GM19452 (cell line): ENCODE measurements around the gene ALOX5.
"Not testable (repeated sequence)": the region's sequence is repeated elsewhere in the genome, so short reads cannot be mapped to it uniquely, and the experiment has no call there.

Experiments
- ATAC-seq: cut with Tn5 transposase; IDR thresholded peaks from one replicate; pipeline ENCODE4 v1.9.1; 2021; ENCODE audit not compliant: unreplicated experiment

Gene ALOX5

DNA sequence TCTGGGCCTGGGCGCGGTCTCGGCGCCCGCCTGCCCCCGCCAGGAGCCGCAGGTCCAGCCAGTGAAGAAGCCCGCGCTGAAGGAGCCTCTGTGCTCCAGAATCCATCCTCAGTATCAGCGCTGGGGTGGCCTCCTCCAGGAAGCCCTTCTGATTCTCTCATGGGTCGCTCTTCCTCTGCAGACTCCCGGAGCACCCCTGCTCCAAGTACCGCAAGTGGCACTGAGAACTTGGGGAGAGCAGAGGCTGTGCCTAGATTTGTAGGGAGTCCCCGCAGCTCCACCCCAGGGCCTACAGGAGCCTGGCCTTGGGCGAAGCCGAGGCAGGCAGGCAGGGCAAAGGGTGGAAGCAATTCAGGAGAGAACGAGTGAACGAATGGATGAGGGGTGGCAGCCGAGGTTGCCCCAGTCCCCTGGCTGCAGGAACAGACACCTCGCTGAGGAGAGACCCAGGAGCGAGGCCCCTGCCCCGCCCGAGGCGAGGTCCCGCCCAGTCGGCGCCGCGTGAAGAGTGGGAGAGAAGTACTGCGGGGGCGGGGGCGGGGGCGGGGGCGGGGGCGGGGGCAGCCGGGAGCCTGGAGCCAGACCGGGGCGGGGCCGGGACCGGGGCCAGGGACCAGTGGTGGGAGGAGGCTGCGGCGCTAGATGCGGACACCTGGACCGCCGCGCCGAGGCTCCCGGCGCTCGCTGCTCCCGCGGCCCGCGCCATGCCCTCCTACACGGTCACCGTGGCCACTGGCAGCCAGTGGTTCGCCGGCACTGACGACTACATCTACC is at the start of gene ALOX5:
Gene ALOX5, plus strand, starts transcription at position 641 of the 774 bp plus-strand sequence. Its CDS starts 64 bp downstream, at position 705.
- peak; percentile 55 for ATAC-seq

DNA sequence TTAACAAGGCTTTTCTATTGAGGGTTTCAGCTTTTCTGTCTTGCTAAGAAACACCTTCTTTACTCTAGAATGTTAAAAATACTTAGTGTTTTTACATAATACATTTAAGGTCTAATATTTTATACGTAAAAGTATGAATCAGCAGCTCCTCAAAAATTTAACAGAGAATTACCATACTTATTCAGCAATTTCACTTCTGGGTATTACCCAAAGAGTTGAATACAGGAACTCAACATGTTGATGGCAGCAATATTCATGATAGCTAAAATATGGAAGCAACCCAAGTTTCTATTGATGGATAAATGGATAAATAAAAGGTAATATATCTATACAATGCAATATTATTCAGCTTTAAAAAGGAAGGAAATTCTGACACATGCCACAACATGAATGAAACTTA is 48.9 kb upstream of the ALOX5 start:
- ATAC-seq = no peak

DNA sequence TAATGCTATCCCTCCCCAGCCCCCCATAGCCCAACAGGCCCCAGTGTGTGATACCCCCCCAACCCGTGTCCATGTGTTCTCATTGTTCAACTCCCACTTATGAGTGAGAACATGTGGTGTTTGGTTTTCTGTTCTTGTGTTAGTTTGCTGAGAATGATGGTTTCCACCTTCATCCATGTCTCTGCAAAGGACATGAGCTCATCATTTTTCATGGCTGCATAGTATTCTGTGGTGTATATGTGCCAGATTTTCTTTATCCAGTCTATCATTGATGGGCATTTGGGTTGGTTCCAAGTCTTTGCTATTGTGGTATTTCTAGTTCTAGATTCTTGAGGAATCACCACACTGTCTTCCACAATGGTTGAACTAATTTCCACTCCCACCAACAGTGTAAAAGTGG is 47.2 kb upstream of the ALOX5 start:
- not testable (repeated sequence) for ATAC-seq

DNA sequence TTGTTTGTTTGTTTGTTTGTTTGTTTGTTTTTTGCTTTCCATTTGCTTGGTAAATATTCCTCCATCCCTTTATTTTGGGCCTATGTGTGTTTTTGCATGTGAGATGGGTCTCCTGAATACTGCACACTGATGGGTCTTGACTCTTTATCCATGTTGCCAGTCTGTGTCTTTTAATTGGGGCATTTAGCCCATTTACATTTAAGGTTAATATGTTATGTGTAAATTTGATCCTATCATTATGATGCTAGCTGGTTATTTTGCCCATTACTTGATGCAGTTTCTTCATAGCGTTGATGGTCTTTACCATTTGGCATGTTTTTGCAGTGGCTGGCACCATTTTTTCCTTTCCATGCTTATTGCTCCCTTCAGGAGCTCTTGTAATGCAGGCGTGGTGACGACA is 42.2 kb upstream of the ALOX5 start:
- ATAC-seq = not testable (repeated sequence)

DNA sequence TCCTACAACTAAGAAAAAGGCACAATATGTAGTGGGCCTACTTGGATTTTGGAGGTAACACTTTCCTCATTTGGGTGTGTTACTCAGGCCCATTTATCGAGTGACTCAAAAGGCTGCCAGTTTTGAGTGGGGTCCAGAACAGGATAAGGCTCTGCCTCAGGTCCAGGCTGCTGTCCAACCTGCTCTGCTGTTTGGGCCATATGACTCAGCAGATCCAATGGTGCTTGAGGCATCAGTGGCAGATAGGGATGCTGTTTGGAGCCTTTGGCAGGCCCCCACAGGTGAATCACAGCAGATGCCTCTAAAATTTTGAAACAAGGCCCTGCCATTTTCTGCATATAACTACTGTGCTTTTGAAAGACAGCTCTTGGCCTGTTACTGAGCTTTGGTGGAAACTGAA is 34.1 kb upstream of the ALOX5 start:
- no peak for ATAC-seq

DNA sequence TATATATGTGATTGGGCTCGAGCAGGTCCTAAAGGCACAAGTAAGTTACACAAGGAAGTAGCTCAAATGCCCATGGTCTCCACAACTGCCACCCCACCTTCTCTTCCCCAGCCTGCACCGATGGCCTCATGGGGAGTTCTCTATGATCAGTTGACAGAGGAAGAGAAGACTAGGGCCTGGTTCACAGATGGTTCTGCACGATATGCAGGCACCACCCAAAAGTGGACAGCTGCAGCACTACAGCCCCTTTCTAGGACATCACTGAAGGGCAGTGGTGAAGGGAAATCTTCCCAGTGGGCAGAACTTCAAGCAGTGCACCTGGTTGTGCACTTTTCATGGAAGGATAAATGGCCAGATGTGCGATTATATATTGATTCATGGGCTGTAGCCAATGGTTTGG is 33.6 kb upstream of the ALOX5 start:
- not testable (repeated sequence) for ATAC-seq

DNA sequence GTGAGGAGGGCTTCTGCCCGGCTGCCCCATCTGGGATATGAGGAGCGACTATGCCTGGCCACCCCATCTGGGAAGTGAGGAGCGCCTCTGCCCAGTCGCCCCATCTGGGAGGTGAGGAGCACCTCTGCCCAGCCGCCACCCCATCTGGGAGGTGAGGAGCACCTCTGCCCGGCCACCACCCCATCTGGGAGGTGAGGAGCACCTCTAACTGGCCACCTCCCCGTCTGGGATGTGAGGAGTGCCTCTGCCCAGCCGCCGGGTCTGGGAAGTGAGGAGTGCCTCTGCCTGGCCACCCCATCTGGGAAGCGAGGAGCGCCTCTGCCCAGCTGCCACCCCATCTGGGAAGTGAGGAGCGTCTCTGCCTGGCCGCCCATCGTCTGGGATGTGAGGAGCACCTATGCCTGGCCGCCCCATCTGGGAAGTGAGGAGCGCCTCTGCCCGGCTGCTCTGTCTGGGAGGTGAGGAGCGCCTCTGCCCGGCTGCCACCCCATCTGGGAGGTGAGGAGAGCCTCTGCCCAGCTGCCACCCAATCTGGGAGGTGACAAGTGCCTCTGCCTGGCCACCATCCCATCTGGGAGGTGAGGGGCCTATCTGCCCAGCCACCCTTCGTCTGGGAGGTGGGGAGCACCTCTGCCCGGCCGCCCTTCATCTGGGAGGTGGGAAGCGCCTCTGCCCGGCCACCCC is 27.2 kb upstream of the ALOX5 start:
- ATAC-seq = not testable (repeated sequence)

DNA sequence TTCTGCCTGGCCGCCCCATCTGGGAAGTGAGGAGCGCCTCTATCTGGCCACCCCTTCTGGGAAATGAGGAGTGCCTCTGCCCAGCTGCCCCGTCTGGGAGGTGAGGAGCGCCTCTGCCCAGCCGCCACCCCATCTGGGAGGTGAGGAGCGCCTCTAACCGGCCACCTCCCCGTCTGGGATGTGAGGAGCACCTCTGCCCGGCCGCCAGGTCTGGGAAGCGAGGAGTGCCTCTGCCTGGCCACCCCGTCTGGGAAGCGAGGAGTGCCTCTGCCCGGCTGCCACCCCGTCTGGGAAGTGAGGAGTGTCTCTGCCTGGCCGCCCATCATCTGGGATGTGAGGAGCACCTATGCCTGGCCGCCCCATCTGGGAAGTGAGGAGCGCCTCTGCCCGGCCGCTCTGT is 26.6 kb upstream of the ALOX5 start:
- not testable (repeated sequence) for ATAC-seq

DNA sequence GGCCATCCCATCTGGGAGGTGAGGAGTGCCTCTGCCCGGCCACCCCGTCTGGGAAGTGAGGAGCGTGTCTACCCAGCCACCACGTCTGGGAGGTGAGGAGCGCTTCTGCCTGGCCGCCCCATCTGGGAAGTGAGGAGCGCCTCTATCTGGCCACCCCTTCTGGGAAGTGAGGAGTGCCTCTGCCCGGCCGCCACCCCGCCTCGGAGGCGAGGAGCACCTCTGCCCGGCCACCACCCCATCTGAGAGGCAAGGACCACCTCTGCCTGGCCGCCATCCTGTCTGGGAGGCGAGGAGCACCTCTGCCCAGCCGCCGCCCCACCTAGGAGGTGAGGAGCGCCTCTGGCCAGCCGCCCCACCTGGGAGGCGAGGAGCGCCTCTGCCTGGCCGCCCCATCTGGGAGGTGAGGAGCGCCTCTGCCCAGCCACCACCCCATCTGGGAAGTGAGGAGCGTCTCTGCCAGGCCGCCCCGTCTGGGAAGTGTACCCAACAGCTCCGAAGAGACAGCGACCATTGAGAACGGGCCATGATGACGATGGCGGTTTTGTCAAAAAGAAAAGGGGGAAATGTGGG is 25.7 kb upstream of the ALOX5 start:
- ATAC-seq = not testable (repeated sequence)

DNA sequence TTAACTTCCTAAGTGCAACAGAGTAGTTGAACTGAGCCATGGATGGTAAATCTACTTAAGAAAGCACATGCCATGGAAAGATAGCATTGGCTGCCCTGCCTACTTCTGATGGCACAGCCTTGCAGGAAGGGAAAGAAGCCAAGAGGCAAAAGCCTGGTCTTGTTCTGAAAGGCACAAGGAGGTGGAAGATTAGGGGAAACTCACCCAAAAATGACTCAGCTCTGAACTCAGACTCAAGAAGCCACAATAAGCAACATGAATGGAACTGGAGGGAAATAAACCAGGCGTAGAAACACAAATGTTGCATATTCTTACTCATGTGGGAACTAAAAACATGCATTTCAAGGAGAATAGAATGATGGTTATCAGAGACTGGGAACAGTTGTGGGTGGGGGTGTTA is 20.8 kb upstream of the ALOX5 start:
- peak; percentile 51 for ATAC-seq

DNA sequence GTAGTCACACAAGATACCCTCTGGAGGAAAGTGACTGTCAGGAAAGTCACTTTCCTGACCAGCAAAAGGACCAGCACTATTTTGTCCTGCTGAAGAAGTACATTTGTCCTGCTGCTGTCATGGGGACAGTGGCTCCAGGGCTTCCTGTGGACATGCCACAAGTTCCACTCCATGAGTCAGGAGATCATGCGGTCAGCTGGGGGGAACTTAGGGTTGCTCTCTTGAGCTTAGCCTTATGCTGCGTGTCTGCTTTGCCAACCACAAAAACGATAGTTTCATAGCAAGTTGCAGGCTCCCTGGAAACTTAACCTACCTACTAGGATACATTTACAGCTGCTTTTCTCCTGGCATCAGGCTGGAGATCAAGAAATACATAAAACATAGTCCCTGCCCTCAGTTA is 19.8 kb upstream of the ALOX5 start:
- no peak for ATAC-seq

DNA sequence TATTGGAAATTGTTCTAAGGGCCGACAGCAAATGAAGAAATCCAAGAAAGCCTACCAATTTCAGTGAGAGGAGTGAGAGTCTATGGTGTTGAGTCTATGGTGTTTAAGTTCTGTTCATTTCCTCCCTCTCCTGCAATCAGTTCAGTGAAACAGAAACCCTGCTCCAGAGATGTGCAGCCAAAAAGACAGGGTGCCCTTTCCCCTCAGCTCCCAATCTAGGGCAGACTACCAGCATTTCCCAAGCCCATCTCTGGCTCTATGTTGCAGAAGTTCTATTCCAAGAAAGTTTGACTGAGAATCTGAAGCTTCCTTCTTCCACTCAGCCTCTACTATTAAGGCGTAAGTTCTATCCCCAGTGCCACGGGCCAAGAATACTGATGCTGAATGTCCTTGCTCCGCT is 18.5 kb upstream of the ALOX5 start:
- no peak for ATAC-seq

DNA sequence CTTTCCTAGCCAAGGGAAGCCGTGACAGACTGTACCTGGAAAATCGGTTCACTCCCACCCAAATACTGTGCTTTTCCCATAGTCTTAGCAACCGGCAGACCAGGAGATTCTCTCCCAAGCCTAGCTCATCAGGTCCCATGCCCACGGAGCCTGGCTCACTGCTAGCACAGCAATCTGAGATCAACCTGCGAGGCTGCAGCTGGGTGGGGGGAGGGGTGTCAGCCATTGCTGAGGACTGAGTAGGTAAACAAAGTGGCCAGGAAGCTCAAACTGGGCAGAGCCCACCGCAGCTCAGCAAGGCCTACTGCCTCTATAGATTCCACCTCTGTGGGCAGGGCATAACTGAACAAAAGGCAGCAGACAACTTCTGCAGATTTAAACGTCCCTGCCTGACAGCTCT is 15.1 kb upstream of the ALOX5 start:
- not testable (repeated sequence) for ATAC-seq

DNA sequence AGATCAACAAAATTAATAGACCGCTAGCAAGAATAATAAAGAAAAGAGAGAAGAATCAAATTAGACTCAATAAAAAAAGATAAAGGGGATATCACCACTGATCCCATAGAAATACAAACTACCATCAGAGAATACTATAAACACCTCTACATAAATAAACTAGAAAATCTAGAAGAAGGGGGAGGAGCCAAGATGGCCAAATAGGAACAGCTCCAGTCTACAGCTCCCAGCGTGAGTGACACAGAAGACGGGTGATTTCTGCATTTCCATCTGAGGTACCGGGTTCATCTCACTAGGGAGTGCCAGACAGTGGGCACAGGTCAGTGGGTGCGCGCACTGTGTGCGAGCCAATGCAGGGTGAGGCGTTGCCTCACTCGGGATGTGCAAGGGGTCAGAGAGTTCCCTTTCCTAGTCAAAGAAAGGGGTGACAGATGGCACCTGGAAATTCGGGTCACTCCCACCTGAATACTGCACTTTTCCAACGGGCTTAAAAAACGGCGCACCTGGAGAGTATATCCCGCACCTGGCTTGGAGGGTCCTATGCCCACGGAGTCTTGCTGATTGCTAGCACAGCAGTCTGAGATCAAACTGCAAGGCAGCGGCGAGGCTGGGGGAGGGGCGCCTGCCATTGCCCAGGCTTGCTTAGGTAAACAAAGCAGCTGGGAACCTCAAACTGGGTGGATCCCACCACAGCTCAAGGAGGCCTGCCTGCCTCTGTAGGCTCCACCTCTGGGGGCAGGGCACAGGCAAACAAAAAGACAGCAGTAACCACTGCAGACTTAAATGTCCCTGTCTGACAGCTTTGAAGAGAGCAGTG is 11.8 kb upstream of the ALOX5 start:
- ATAC-seq = not testable (repeated sequence)

DNA sequence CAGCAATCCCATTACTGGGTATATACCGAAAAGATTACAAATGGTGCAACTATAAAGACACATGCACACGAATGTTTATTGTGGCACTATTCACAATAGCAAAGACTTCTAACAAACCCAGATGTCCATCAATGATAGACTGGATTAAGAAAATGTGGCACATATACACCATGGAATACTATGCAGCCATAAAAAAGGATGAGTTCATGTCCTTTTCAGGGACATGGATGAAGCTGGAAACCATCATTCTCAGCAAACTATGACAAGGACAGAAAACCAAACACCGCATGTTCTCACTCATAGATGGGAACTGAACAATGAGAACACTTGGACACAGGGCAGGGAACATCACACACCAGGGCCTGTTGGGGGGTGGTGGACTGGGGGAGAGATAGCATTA is 6.4 kb upstream of the ALOX5 start:
- not testable (repeated sequence) for ATAC-seq

DNA sequence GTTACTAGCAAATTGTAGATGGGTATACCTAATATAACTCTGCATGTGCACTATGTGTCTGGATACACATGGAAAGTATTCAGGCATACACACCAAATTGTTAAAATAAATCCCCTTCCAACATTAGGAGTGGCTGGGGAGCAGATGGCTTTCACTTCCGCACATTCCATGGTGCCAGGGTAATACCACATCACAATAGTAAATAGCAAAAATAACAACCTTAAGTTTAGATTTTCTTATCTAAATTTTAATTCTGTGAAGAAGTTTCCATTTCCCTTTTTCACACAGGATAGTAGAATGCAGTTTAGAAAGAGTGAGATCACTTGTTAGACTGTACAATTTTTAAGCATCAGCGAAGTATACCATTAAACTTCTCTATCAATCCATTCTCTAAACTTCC is 5.8 kb upstream of the ALOX5 start:
- ATAC-seq = no peak

DNA sequence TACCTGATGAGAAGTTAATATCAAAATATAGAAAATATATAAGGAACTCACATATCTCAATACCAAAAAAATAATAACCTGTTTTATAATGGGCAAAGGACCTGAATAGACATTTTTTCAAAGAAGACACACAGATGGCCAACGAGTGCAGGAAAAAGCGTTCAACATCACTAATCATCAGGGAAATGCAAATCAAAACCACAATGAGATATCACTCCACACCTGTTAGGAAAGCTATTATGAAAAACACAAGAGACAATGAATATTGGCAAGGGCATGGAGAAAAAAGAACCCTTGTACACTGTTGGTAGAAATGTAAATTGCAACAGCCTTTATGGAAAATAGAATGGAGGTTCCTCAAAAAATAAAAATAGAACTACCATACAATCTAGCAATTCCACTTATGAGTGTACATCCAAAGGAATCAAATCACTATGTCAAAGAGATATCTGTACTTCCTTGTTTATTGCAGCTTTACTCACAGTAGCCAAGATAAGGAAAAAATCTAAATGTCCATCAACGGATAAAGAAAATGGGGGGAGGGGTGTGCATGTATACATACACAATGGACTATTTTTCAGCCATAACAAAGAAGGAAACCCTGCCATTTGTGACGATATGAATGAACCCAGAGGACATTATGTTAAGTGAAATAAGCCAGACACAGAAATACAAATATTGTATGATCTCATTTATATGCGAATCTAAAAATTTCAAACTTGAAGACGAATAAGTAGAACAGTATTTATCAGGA is 3.6 kb upstream of the ALOX5 start:
- no peak for ATAC-seq

DNA sequence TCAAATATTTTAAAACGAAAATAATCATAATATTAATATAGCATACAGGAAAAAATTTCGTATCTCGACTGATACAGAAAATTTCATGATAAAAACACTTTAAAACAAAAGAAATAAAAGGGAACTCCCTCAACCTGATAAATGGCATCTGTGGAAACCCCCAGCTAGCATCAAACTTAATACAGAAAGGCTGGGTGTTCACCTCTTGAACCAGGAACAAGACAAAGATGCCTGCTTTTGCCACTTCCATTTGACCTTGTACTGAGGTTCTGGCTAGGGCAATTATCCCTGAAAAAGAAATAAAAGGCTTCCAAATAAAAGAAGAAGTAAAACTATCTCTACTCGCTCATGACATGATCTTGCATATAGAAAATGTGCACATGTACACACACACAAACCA is 2.5 kb upstream of the ALOX5 start:
- no peak for ATAC-seq

DNA sequence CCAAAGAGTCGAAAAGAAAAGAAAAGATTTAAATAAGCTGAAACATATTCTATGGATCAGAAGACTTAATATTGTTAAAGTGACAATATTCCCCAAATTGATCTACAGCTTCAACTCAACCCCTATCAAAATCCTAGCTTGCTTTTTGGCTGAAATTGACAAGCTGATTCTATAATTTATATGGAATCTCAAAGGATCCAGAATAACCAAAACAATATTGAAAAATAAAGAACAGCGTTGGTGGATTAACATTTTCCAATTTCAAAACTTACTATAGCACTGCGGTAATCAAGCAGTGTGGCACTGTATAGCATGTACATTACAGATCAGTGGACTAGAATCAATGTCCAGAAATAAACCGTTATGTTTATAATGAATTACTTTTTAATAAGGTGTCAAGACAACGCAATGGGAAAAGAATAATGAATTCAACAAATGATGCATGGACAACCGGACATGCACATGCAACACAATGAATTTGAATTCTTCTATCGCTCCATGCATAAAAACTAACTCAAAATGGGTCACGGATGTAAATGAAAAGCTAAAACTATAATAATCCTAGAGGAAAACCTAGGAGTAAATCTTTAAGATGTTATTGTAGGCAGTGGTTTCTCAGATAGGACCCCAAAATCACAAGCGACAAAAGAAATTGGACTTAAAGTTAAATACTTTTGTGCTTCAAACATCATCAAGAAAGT is 1.6 kb upstream of the ALOX5 start:
- no peak for ATAC-seq

DNA sequence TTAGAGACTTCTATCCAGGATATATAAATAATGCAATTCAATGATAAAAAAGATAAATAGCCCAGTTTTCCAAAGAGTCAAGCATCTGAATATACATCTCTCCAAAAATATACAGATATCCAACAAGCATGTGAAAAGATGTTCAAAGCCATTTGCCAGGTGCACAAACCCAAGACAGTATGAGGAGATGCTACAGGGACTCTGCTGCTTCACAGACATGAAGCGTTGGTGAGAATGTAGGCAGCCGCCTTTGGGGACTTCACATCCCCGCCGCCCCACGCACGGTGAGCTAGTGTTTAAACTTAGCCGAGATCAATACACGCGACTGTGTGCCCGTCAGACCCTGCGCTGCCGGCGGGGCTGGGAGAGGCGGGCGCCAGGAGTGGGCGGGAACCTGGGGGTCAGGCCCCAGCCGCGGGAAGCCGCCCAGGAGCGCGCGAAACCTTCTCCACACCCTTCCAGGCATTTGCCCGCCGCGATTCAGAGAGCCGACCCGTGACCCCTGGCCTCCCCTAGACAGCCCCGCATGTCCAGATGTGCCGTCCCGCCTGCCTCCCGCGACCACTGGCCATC is 927 bp upstream of the ALOX5 start:
- peak; percentile 32 for ATAC-seq
